NCI-H2029 (cell line): ENCODE data around the gene CTNNA1.

Experiments
- DNase-seq: peaks from one replicate; lab custom pipeline; 2025; lab: John Stamatoyannopoulos, UW

Gene CTNNA1

GRCh38 chr5:138930371-138931097 is 177.3 kb downstream of the CTNNA1 start:
- DNase-seq = no peak

GRCh38 chr5:138932171-138932810 is 179.1 kb downstream of the CTNNA1 start:
- DNase-seq = no peak

- DNase-seq = no peak
Measured at GRCh38 chr5:138933522-138934290, 180.5 kb downstream of the CTNNA1 start.

GRCh38 chr5:138934971-138935370 is 181.7 kb downstream of the CTNNA1 start:
- DNase-seq = no peak

- no peak for DNase-seq
Measured at GRCh38 chr5:138935466-138935865, 182.2 kb downstream of the CTNNA1 start.

GRCh38 chr5:138936225-138936967 is 183.2 kb downstream of the CTNNA1 start:
- no peak for DNase-seq

GRCh38 chr5:138936968-138937345 is 183.7 kb downstream of the CTNNA1 start:
- no peak for DNase-seq

- DNase-seq = no peak
Measured at GRCh38 chr5:138937392-138938387, 184.5 kb downstream of the CTNNA1 start.

- DNase-seq = no peak
Measured at GRCh38 chr5:138938526-138938925, 185.3 kb downstream of the CTNNA1 start.

- no peak for DNase-seq
Measured at GRCh38 chr5:138942066-138942465, 188.8 kb downstream of the CTNNA1 start.

GRCh38 chr5:138942861-138943260 is 189.6 kb downstream of the CTNNA1 start:
- DNase-seq = no peak

- no peak for DNase-seq
Measured at GRCh38 chr5:138943599-138944173, 190.5 kb downstream of the CTNNA1 start.

- DNase-seq = no peak
Measured at GRCh38 chr5:138944527-138945322, 191.5 kb downstream of the CTNNA1 start.

- no peak for DNase-seq
Measured at GRCh38 chr5:138945421-138946240, 192.4 kb downstream of the CTNNA1 start.

GRCh38 chr5:138946241-138946623 is 193.0 kb downstream of the CTNNA1 start:
- no peak for DNase-seq

GRCh38 chr5:138946831-138947560 is 193.8 kb downstream of the CTNNA1 start:
- DNase-seq = no peak

GRCh38 chr5:138947780-138948179 is 194.6 kb downstream of the CTNNA1 start:
- no peak for DNase-seq
